ENCODE measurements around the gene LCA5. TPM values are rescaled to one million over a fixed set of nuclear protein-coding genes. Genes with fewer than 3 reads are reported as not detected.
"Not testable (repeated sequence)": the region's sequence is repeated elsewhere in the genome, so short reads cannot be mapped to it uniquely, and the experiment has no call there.

Gene LCA5
- total and polyA plus RNA-seq, 12 donors: 0.94 to 2.7 (median 2.1) TPM

DNA sequence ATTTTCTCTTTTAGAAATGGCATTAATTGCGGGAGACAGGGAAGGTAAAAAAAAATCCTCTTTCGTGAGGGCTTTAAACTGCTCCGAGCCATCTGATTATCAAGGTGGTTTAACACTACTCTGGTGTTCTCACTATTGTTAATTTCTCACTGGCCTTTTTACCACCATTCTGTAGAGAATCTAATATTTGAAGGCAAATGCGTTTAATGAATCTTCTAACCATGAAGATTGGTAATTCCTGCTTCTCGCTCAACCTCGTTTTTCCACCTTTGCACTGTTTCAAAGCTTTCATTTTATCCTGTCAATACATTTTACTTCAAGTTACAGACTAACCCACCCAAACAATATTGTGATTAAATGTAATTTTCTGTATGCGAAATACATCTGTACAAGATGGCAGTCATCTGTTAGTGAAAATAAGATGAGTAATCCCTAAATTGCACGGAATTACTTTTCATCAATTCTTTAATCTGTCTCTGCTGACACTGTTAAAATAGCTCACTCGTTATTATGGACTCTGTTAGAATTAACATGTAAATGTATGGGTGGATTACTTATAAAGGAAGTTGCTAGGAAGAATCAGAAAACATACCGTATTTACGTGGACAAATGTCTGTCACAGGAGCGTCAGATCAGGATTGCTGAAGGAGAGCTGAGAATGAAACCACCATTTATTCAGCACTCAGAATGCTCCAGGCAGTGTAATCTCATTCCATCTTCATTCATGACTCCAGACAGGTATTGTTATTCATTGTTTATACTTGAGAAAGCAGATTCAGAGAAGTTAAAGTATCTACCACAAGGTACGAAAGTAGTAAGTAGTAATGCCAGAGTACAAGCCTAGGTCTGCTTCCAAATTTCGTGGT lies 1.1 kb upstream of the LCA5 start:
- Histone ChIP-seq H3K4me1 (peaks cover 0 to 33% (median 18%) of the 10 kb centered on the region in 9 donors), H3K36me3 (peaks cover 0 to 20% (median 0%) of the 10 kb centered on the region in 9 donors), H3K27me3 (no peaks in the 10 kb centered on the region), H3K27ac (peak overlapping the region in 9 of 10 donors; percentile 82 to 93 (median 88)), H3K9me3 (no peaks in the 10 kb centered on the region), H3K4me3 (peak overlapping the region; percentile 58 to 94 (median 78))
- DNase-seq (no peak), ATAC-seq (no peak)
- TF ChIP-seq, protein P1, sequence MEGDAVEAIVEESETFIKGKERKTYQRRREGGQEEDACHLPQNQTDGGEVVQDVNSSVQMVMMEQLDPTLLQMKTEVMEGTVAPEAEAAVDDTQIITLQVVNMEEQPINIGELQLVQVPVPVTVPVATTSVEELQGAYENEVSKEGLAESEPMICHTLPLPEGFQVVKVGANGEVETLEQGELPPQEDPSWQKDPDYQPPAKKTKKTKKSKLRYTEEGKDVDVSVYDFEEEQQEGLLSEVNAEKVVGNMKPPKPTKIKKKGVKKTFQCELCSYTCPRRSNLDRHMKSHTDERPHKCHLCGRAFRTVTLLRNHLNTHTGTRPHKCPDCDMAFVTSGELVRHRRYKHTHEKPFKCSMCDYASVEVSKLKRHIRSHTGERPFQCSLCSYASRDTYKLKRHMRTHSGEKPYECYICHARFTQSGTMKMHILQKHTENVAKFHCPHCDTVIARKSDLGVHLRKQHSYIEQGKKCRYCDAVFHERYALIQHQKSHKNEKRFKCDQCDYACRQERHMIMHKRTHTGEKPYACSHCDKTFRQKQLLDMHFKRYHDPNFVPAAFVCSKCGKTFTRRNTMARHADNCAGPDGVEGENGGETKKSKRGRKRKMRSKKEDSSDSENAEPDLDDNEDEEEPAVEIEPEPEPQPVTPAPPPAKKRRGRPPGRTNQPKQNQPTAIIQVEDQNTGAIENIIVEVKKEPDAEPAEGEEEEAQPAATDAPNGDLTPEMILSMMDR (IDR thresholded peaks at IDR 0.05): no peak
- intact Hi-C loops (cut with DNase I): loop anchor here in 5 of 10 donors (1.0 to 10.0 kb wide), 6 partner anchors 304 to 534 kb away; partner anchors contain the start of genes PHIP (in 4 of the 5) and HMGN3 (in 3 of the 5)
- 25 to 26% methylated on average over 14 of the region's 14 CpGs for WGBS, 2 donors

DNA sequence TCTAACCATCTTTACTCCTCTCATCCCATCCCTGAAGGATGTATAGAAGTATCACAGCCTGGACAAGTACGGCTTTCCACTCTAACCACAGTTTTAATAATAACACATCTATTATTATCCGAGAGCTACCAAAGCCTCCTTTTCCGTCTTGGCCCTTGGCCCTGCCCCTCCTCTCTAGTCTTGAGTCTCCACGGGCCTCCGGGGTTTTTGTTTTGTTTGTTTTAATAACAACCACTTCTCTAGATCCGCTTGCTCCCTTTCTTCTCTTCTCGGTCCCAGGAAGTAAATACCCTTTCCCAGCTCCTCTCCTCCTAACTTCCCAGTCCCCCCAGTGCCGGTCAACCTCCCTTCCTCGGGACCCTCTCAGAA lies 661 bp downstream of the LCA5 start:
- peak; percentile 13 to 62 (median 38) for ATAC-seq
- TF ChIP-seq, protein P1 (IDR thresholded peaks at IDR 0.05): no peak
- Histone ChIP-seq H3K27me3 (no peaks in the 10 kb centered on the region), H3K27ac (peak overlapping the region; percentile 45 to 93 (median 88)), H3K4me3 (peak overlapping the region; percentile 58 to 94 (median 78)), H3K4me1 (peaks cover 0 to 31% (median 18%) of the 10 kb centered on the region in 9 donors), H3K36me3 (peaks cover 0 to 6% (median 0%) of the 10 kb centered on the region in 9 donors), H3K9me3 (no peaks in the 10 kb centered on the region)
- intact Hi-C loops (cut with DNase I): loop anchor here in 5 of 10 donors (5.0 to 10.0 kb wide), 4 partner anchors 302 to 532 kb away; partner anchors contain the start of genes HMGN3 (in 3 of the 5) and PHIP (in 2 of the 5)
- WGBS, 2 donors: 1% methylated on average over 9 of the region's 9 CpGs
- peak in 1 of 2 donors; percentile 55 for DNase-seq

DNA sequence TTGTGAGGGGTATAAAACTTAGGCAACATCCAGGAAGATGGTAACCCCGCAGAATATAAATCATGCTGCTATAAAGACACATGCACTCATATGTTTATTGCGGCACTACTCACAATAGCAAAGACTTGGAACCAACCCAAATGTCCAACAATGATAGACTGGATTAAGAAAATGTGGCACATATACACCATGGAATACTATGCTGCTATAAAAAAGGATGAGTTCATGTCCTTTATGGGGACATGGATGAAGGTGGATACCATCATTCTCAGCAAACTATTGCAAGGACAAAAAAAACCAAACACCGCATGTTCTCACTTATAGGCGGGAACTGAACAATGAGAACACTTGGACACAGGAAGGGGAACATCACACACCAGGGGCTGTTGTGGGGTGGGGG lies 7.7 kb downstream of the LCA5 start:
- intact Hi-C loops (cut with DNase I); H3K27ac ChIP-seq; ATAC-seq; H3K27me3 ChIP-seq; H3K36me3 ChIP-seq; DNase-seq; H3K9me3 ChIP-seq; H3K4me3 ChIP-seq: not testable (repeated sequence)
- 94 to 98% methylated on average over 4 of the region's 4 CpGs for WGBS, 2 donors
- peaks cover 0 to 12% (median 6%) of the 10 kb centered on the region in 9 donors for H3K4me1 ChIP-seq

DNA sequence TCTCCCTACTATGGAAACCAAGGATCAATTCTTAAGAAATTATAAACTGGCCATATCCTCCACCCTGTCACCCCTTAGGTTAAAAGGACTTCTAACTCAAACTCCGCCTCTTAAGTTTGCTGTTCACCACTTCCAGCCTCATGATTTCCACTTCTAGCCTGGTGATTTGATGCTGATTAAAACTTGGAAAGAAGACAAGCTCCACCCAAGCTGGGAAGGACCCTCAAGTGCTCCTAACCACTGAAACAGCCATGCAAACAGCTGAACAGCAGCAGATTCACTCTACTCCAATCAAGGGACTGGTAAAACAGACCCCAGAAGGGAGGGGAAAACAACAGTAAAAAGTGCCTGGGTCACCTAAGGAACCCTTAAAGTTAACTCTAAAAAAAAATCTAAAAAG lies 10.3 kb downstream of the LCA5 start:
- H3K36me3 ChIP-seq: no peaks in the 10 kb centered on the region
- H3K4me3 ChIP-seq: no peak overlapping the region
- intact Hi-C loops (cut with DNase I): no loop called here
- H3K27me3 ChIP-seq: no peaks in the 10 kb centered on the region
- H3K9me3 ChIP-seq: peaks cover 0 to 10% (median 0%) of the 10 kb centered on the region in 11 donors
- 91 to 97% methylated on average over 1 of the region's 1 CpG for WGBS, 2 donors
- no peak for DNase-seq
- peaks cover 0 to 12% (median 6%) of the 10 kb centered on the region in 9 donors for H3K4me1 ChIP-seq
- no peak overlapping the region for H3K27ac ChIP-seq
- ATAC-seq: no peak
- TF ChIP-seq, protein P1 (IDR thresholded peaks at IDR 0.05): no peak

Data from heart right ventricle (tissue), 16 donors.